GM21717 (cell line): ENCODE data around the gene DNM2.
"Not testable (repeated sequence)": the region's sequence is repeated elsewhere in the genome, so short reads cannot be mapped to it uniquely, and the experiment has no call there.

Experiments
- ATAC-seq: cut with Tn5 transposase; IDR thresholded peaks from one replicate; pipeline ENCODE4 v1.9.1; 2021; ENCODE audit warnings: mild to moderate bottlenecking, moderate library complexity; ENCODE audit not compliant: unreplicated experiment

Gene DNM2

DNA sequence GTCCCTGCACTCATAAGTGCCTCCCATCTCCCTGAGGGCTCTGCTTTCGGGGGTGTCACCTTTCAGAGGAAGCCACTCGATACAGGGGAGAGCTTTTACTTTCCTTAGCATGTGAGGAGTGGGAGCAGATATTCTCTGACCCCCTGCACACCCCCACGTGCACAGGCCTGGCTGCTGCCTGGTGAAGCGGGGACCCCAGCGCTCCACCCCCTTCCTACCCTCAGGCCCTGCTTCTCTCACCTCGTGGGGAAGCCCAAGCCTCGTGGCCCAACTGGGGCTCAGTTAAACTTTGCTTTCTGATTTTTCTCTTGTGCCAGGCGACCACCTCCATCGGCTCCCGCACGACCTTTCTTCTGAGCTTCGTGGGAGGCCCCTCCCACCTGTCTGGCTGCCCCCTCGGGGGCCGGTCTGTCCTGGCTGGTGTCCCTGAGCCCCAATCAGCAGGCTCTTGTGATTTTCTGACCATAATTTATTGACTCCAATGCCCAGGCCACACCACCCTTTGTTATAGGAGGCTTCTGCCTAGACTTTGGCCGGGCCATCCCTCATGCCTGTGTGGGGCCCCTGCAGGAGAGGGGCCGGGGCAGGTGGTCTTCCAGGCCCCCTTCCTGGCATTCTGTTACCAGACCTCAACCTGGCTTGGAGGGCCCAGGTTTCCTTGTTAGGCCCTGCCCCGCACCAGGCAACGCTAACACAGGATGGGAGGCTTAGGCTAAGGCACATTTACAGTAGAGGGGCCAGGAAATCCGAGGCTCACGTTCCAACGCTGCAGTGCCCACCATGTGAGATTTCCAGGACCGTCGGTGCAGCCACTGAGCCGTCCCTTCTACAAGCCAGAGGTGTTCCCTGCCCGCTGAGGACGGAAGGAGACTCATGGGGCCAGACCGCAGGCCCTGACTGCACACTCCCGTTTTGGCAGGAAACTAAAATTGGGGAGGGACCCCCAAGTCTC lies 114.4 kb downstream of the DNM2 start:
- ATAC-seq: no peak

DNA sequence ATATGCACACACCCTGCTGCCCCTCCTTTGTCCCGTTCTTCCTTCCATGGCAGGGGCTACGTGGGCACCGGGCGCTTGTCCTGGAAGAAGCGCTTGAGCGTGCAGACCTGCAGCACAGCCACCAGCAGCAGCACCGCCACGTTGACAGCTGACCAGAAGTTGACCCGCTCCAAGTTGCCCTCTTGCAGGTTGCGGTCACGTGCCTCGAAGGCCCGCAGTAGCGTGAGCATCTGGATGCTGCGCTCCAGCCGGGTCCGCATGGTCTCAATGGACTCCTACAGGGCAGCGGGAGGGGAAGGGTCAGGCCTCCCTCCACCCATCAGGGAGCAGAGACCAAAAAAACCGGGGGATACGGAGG lies 115.0 kb downstream of the DNM2 start:
- ATAC-seq: no peak

DNA sequence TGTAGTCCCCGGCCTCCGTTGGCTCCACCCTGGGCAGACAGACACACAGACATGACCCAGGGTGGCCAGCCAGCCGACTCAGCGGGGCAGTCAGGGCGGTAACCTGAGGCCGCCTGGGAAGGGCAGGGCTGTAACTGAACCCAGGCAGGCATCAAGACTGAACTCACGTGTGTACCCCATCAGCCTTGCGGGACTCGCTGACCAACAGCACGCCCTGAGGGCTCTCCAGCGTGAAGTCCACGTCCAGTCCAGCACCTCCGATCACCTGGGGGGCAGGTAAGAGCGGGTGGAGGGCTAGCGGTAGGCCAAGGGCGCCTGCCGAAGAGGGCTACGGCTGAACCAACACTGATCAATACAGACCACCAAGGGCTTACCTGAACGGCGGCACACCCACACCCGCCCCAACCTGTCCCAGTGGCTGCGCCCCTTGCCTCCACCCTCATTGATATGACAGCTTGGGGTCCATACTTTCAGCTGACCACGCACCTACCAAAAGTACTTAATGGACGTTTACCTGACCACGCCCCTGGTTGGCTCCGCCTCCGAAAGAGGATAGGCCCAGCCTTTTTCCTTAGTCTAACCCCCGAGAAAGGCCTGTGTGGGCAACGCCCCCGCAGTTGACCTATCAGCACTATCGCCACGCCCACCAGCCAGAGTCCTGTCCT lies 117.3 kb downstream of the DNM2 start:
- no peak for ATAC-seq

- peak; percentile 66 for ATAC-seq
These were observed 118.0 kb downstream of the DNM2 start, which contains the start of gene TMED1 for GRCh38 chr19:10835754-10836478. TMED1 (minus strand) TSS chr19:10836212; CDS start chr19:10836191, 21 bp downstream.

GRCh38 chr19:10836479-10837330 lies 118.8 kb downstream of the DNM2 start:
- no peak for ATAC-seq

DNA sequence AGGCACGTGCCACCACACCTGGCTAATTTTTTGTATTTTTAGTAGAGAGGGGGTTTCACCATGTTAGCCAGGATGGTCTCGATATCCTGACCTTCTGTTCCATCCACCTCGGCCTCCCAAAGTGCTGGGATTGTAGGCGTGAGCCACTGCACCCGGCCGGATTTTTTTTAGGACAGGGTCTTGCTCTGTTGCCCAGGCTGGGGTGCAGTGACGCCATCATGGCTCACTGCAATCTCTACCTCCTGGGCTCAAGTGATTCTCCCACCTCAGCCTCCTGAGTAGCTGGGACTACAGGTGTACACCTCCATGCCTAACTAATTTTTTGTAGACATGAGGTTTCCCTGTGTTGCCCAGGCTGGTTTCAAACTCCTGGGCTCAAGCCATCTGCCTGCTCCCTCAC lies 119.8 kb downstream of the DNM2 start:
- ATAC-seq: not testable (repeated sequence)

GRCh38 chr19:10838377-10838776 lies 120.5 kb downstream of the DNM2 start:
- no peak for ATAC-seq

GRCh38 chr19:10839114-10840050 lies 121.5 kb downstream of the DNM2 start:
- no peak for ATAC-seq

GRCh38 chr19:10842788-10843187 lies 124.9 kb downstream of the DNM2 start:
- no peak for ATAC-seq

- ATAC-seq: no peak
These were observed 128.8 kb downstream of the DNM2 start for GRCh38 chr19:10846500-10847202.

DNA sequence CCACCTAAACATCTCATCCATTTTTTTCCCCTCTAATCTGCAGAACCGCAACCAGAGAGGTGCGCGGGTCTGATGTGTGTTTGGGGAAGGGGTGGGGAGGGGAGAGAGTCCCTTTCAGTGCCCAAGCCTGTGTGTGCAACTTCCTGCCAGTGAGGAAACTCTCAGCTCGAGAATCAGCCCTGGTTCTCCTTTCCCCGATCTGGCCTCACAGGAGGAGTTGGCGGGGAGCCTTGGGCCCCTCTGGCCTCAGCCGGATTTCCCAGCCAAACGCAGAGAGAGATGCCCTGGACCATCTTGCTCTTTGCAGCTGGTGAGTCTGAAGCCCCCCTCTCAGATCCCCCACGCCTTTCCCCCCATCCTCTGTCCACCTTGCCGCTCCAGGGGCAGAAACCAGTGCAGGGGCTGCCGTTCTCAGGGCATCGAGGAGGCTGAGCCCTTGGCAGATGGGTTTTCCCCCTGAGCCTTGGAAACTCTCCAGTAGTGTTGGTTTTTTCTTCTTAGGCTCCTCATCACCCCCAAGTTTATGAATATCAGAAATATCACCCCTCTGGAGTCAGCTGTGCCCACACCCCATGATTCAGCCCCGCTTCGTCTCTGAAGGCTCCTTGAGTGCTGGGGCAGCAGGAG lies 130.5 kb downstream of the DNM2 start, which contains the start of gene C19orf38:
C19orf38 (plus strand) TSS at position 186 of the 627 bp plus-strand sequence; CDS start at position 280, 94 bp downstream.
- ATAC-seq: no peak

- no peak for ATAC-seq
These were observed 132.8 kb downstream of the DNM2 start for GRCh38 chr19:10850631-10851030.

GRCh38 chr19:10852098-10852800 lies 134.4 kb downstream of the DNM2 start:
- ATAC-seq: no peak

- ATAC-seq: no peak
These were observed 135.1 kb downstream of the DNM2 start for GRCh38 chr19:10852941-10853340.

DNA sequence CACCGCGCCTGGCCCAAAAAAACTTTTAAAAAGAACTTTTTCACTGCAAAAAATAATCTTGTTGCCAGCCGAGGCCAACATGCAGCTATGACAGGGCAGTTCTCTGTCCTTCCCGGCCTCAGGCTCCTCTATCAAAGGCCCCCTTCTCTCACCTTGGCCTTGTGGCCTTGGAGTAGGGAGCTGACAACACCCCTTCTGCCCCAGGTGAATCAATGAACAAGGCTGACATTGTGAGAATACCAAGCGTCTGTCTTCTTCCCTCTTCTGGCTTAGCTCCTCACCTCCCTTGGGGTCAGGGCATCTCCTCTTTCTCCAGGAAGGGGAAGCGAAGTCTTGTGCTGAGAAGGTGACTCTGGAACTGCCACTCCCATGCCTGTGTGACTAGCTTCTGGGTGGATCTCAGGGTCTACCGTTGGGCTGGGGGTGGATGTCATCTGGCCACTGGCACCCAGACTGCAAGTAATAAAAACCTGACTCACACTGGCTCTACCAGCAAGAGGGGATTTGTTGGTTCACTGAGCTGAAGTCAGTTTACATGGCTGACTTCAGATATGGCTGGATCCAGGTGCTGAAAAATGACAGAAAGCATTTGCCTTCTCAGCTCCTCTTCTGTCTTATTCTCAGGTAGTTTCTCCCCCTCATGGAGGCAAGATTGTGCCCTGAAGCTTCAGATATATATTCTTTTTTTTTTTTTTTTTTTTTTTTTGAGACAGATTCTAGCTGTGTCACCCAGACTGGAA lies 136.6 kb downstream of the DNM2 start:
- no peak for ATAC-seq

DNA sequence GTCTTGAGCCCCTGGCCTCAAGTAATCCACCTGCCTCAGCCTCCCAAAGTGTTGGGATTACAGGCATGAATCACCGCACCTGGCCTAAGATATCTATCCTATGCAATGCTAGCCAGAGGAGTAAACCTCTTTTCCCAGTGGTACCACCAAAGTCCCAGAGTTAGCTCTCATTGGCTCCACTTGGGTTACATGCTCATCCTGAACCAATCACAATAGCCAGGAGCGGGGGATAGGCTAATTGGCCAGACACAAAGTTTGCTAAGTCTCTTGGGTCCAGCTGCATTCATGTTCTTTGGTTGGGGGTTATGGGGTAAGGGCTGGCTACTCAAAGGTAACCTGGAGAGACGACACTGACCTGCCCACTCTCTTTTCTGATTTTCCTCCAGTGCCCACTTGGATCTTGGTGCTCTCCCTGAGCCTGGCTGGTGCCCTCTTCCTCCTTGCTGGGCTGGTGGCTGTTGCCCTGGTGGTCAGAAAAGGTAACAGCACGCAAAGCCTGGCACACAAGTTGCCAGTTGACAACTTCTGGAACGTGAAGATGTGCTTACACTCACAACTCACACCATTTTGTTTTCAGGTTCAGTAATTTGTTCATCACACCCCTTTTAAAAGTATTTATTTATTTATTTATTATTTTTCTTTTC lies 138.1 kb downstream of the DNM2 start:
- ATAC-seq: no peak
